SH-SY5Y (cell line): ENCODE data around the gene SBNO2.

Experiments
- GATA2 ChIP-seq: IDR thresholded peaks from 2 replicates; pipeline ENCODE4 v1.6.1; 2011; ENCODE audit warnings: mild to moderate bottlenecking, low read depth, low read length
- GATA3 ChIP-seq: IDR thresholded peaks from 2 replicates; pipeline ENCODE4 v1.6.1; 2011; ENCODE audit warnings: low read depth, mild to moderate bottlenecking, low read length, moderate library complexity

- TF ChIP-seq GATA3, result no peak
- no peak for TF ChIP-seq GATA2
These were observed 37.9 kb downstream of the SBNO2 start for GRCh38 chr19:1136201-1136600.
